ENCODE data around the gene C1orf21.

GRCh38 chr1:184493987-184494388 lies 107.2 kb downstream of the C1orf21 start:
- TF ChIP-seq POLR2A (IDR thresholded peaks at IDR 0.05) (no peak), CTCF (IDR thresholded peaks at IDR 0.05) (no peak)

Data from Peyer's patch (tissue), 4 donors.